GM21717 (cell line): ENCODE measurements around the gene MAP3K8.
A peak's percentile ranks its signal among the peaks of the same experiment; 100 is the strongest.

Experiments used
- ATAC-seq: cut with Tn5 transposase; IDR thresholded peaks from one replicate; pipeline ENCODE4 v1.9.1; 2021; ENCODE audit warnings: mild to moderate bottlenecking, moderate library complexity; ENCODE audit not compliant: unreplicated experiment

The MAP3K8 gene

GRCh38 chr10:30433730-30434272 is at the start of gene MAP3K8:
Gene MAP3K8 (plus strand): TSS chr10:30434184. CDS start chr10:30438939, 4,755 bp downstream.
- peak; percentile 66 for ATAC-seq

GRCh38 chr10:30384701-30385201 is 49.2 kb upstream of the MAP3K8 start:
- no peak for ATAC-seq

GRCh38 chr10:30386801-30387588 is 47.0 kb upstream of the MAP3K8 start:
- ATAC-seq = no peak

- no peak for ATAC-seq
Observed at GRCh38 chr10:30387646-30388243, 46.2 kb upstream of the MAP3K8 start.

GRCh38 chr10:30389543-30389942 is 44.4 kb upstream of the MAP3K8 start:
- ATAC-seq = no peak

GRCh38 chr10:30390207-30390606 is 43.8 kb upstream of the MAP3K8 start:
- ATAC-seq = no peak

GRCh38 chr10:30391266-30391665 is 42.7 kb upstream of the MAP3K8 start:
- ATAC-seq = no peak

- ATAC-seq = no peak
Observed at GRCh38 chr10:30392564-30392990, 41.4 kb upstream of the MAP3K8 start.

- no peak for ATAC-seq
Observed at GRCh38 chr10:30396293-30396692, 37.7 kb upstream of the MAP3K8 start.

GRCh38 chr10:30396698-30397097 is 37.3 kb upstream of the MAP3K8 start:
- ATAC-seq = no peak

- ATAC-seq = no peak
Observed at GRCh38 chr10:30398193-30398592, 35.8 kb upstream of the MAP3K8 start.

GRCh38 chr10:30398788-30399187 is 35.2 kb upstream of the MAP3K8 start:
- ATAC-seq = no peak

- no peak for ATAC-seq
Observed at GRCh38 chr10:30403494-30403893, 30.5 kb upstream of the MAP3K8 start.

- ATAC-seq = no peak
Observed at GRCh38 chr10:30404540-30404939, 29.4 kb upstream of the MAP3K8 start.

- no peak for ATAC-seq
Observed at GRCh38 chr10:30411263-30411662, 22.7 kb upstream of the MAP3K8 start.

GRCh38 chr10:30412901-30413300 is 21.1 kb upstream of the MAP3K8 start:
- ATAC-seq = no peak

GRCh38 chr10:30413996-30414576 is 19.9 kb upstream of the MAP3K8 start:
- ATAC-seq = no peak

GRCh38 chr10:30415593-30415992 is 18.4 kb upstream of the MAP3K8 start:
- ATAC-seq = no peak

- ATAC-seq = no peak
Observed at GRCh38 chr10:30417301-30417700, 16.7 kb upstream of the MAP3K8 start.

- peak; percentile 42 for ATAC-seq
Observed at GRCh38 chr10:30420266-30420665, 13.7 kb upstream of the MAP3K8 start.

GRCh38 chr10:30420766-30421165 is 13.2 kb upstream of the MAP3K8 start:
- peak; percentile 21 for ATAC-seq
